Middle frontal gyrus (tissue), 1 donor: Measurements from ENCODE around the gene WDR83.
"Not testable (repeated sequence)": the region's sequence is repeated elsewhere in the genome, so short reads cannot be mapped to it uniquely, and the experiment has no call there.

Experiments
- DNase-seq: peaks from one replicate; pipeline ENCODE4 v3.0.0-alpha.2; 2015; ENCODE audit warnings: low spot score; ENCODE audit errors: extremely low spot score

Gene WDR83

DNA sequence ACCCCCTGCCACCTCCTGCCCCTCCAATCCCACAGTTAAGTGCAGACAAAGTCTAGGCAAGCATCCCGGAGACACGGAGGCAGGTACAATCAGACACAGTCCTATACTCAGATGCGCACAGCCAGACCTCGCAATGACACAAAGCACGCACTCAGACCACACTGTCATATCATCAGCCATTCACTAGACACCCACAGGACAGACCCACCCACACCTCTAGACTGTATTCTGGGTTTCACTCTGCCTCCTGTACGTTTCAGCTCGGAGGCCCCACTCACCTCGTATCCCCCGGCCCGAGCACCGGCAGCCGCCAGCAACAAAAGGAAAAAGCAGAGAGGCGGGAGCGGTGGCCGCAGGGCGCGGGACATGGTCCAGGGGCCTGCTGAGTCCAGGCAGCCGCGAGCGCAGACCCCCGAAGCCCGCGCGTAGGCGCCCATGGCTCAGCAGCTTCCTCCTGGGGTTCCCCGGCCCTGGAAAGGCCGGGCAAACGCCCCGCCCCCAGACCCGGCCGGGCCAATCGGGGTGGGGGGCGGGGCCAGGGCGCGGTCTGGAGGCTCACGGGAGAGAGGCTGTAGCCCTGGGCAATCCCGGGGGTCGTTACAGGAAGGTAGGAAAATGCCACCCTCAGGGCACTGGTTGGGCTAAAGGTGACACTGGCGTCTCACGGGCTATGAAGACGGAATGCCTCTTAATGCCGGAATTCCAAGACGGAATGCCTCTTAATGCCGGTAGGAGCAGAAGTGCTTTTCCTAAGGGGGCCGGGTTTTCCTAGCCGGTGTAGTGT, at the start of gene WDR83, which contains the start of gene MAN2B1:
Gene WDR83, plus strand, starts transcription at position 543 of the 784 bp plus-strand sequence. CDS start 2,984 bp downstream, outside the sequence.
Gene MAN2B1, minus strand, starts transcription at position 478 of the 784 bp plus-strand sequence. Its CDS starts 41 bp downstream, at position 437.
- DNase-seq = no peak

GRCh38 chr19:12617646-12618045, 49.0 kb upstream of the WDR83 start:
- DNase-seq = no peak

DNA sequence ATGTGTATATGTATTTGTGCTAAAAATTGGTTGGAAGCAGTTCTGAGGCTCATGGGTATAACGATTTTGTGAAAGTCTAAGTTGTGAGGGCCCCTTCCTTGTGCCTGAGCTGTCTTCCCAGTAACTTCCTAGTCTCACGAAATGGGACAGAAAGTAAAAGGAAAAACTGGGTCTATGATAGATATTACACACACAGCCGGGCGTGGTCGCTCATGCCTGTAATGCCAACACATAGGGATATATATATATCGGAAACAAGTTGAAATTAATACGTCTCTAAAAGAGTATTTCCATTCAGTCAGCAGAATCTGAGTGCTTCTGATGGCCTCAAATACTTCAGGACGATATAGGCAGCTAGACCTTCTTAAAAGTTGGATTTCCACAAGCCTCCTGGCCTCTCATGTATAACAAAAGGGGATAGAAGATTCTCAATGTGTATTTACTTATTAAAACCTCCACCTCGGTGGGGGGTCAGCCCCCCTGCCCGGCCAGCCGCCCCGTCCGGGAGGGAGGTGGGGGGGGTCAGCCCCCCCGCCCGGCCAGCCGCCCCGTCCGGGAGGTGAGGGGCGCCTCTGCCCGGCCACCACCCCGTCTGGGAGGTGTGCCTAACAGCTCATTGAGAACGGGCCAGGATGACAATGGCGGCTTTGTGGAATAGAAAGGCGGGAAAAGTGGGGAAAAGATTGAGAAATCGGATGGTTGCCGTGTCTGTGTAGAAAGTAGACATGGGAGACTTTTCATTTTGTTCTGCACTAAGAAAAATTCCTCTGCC, 45.2 kb upstream of the WDR83 start:
- not testable (repeated sequence) for DNase-seq

DNA sequence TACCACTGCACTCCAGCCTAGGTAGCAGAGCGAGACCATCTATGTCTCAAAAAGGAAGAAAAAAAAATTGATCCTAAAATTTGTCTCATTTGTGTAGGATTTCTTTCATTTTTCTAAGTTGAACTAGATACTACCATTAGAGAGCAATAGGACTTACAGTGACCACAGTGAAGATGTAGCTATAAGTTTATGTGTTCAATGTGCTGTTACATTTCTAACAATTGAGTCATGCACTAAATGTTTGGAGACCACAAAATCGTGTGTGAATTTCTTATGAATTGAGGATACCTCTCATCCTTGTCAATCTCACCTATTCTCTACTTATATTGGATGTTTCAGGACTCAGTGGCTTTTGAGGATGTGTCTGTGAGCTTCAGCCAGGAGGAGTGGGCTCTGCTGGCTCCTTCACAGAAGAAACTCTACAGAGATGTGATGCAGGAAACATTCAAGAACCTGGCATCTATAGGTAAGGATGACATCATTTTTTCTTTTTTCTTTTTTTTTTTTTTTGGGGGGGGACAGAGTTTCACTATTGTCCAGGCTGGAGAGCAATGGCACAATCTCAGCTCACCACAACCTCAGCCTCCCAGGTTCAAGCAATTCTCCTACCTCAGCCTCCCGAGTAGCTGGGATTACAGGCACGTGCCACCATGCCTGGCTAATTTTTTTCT, 43.1 kb upstream of the WDR83 start:
- no peak for DNase-seq

GRCh38 chr19:12626958-12627357, 39.6 kb upstream of the WDR83 start:
- DNase-seq = no peak

DNA sequence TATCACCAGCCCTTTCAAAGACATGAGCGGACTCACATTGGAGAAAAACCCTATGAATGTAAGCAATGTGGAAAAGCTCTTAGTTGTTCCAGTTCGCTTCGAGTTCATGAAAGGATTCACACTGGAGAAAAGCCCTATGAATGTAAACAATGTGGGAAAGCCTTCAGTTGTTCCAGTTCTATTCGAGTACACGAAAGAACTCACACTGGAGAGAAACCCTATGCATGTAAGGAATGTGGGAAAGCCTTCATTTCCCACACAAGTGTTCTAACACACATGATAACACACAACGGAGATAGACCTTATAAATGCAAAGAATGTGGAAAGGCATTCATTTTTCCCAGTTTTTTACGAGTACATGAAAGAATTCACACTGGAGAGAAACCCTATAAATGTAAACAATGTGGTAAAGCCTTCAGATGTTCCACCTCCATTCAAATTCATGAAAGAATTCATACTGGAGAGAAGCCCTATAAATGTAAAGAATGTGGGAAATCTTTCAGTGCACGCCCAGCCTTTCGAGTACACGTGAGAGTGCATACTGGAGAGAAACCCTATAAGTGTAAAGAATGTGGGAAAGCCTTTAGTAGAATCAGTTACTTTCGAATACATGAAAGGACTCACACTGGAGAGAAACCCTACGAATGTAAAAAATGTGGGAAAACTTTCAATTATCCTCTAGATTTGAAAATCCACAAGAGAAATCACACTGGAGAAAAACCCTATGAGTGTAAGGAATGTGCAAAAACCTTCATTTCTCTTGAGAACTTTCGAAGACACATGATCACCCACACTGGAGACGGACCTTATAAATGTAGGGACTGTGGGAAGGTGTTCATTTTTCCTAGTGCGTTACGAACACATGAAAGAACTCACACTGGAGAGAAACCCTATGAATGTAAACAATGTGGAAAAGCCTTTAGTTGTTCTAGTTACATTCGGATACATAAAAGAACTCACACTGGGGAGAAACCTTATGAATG, 38.3 kb upstream of the WDR83 start:
- DNase-seq = no peak

DNA sequence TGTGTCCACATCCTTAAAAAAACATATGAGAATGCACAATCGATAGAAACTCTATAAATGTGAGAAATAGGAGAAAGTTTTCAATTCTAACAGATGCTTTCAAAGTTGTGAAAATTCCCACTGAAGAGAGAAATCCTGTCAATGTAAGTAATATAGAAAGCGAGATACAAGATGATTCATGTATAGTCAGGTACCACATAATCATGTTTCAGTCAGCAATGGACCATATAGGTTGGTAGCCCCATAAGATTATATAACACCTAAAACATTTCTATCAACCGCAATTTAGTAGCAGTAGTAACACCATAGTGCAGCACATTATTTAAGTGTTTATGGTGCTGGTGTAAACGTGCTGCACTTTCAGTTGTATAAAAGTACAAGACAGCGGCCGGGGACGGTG, 37.4 kb upstream of the WDR83 start:
- DNase-seq = no peak

GRCh38 chr19:12636631-12637030, 30.0 kb upstream of the WDR83 start:
- DNase-seq = no peak

DNA sequence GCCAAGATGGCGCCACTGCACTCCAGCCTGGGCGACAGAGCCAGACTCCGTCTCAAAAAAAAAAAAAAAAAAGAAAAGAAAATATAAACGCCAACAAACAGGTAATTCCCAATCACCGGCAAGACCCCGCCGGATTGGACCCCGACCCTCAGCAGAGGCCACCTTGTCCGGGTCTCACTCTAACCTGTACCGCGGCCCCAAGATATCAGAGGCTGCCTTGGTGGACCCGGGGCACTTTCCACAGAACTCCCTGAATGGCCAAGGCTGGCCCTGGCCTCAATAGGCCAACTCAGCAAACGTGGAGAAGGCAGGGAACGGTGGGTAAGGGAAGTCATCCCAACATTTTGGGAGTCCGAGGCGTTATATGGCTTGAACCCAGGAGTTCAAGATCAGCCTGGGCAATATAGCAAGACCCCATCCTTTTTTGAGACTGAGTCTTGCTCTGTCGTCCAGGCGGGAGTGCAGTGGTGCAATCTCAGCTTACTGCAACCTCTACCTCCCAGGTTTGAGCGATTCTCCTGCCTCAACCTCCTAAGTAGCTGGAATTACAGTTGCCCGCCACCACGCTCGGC, 27.9 kb upstream of the WDR83 start:
- DNase-seq = no peak

- peak; percentile 60 for DNase-seq
These were observed 26.6 kb upstream of the WDR83 start for GRCh38 chr19:12639901-12640613.

DNA sequence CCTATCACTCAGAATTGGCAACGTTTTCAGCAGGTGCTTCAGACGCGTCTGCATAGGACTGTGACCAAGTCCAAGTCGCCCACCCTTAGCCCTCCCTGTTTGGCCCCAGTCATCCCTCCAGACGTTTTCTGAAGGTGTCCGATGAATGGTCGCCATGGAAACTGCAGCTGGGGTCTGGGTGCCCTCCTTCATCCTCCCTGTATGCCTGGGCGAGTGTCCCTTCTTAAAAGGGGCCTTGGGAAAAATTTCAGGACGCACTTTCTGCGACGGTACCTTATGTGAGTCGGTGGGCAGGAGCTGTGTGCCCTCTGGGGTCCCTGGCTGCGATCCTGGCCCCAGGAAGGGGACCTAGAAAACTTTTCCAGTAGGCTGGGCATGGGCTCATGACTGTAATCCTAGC, 25.2 kb upstream of the WDR83 start:
- no peak for DNase-seq

GRCh38 chr19:12642506-12642905, 24.1 kb upstream of the WDR83 start:
- DNase-seq = no peak

DNA sequence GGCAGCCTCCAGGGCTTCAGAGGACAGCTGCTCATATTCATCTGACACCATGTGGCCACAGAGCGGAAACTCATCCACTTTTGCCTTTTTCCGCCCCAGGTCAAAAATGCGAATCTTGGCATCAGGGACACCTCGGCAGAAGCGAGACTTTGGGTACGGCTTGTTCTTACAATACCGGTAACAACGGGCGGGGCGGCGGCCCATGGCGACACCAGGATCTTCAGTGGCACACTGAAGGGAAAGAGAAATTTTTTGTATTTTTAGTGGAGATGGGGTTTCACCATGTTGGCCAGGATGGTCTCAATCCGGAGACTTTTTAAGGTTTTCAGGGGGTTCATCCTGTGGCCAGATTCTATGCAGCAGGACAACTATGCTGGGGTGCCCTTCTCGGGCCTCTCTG, 22.9 kb upstream of the WDR83 start:
- DNase-seq = not testable (repeated sequence)

- no peak for DNase-seq
These were observed 20.1 kb upstream of the WDR83 start for GRCh38 chr19:12646551-12646950.

DNA sequence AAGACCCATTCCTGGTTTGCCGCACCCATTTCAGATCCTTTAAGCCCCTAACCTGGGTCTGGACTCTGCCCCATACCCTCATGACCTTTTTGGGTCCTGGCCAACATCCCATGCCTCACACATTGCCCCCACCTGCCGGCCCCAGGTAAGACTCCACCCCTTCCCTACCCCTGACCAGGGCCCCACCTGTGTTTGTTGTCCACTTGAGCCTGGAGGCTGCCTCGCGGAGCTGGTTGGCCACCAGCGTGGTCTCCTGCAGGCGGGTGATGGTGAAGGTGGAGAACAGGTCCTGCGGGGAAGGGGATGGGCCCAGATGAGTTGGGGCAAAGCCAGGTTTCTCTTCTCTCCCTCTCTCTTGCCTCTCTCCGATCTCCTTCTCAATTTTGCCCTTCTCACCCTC, 19.6 kb upstream of the WDR83 start:
- no peak for DNase-seq

- no peak for DNase-seq
These were observed 19.0 kb upstream of the WDR83 start for GRCh38 chr19:12647490-12648071.

- DNase-seq = no peak
These were observed 18.5 kb upstream of the WDR83 start for GRCh38 chr19:12648088-12648487.

GRCh38 chr19:12649941-12650340, 16.7 kb upstream of the WDR83 start:
- no peak for DNase-seq

GRCh38 chr19:12652219-12652618, 14.4 kb upstream of the WDR83 start:
- DNase-seq = no peak
